ENCODE data around the gene NPL.
A peak's percentile ranks its signal among the peaks of the same experiment; 100 is the strongest.

Gene NPL

GRCh38 chr1:182789138-182790076 lies at the start of gene NPL:
NPL (plus strand) TSS chr1:182789773; CDS start chr1:182794372, 4,599 bp downstream.
- DNase-seq: peak; percentile 77

- DNase-seq: no peak
Measured at GRCh38 chr1:182740120-182740519, 49.5 kb upstream of the NPL start.

GRCh38 chr1:182742780-182743179 lies 46.8 kb upstream of the NPL start:
- DNase-seq: no peak

- no peak for DNase-seq
Measured at GRCh38 chr1:182752077-182752988, 37.2 kb upstream of the NPL start.

- DNase-seq: no peak
Measured at GRCh38 chr1:182754087-182754486, 35.5 kb upstream of the NPL start.

GRCh38 chr1:182754543-182755314 lies 34.8 kb upstream of the NPL start:
- DNase-seq: no peak

- no peak for DNase-seq
Measured at GRCh38 chr1:182755632-182756031, 33.9 kb upstream of the NPL start.

- no peak for DNase-seq
Measured at GRCh38 chr1:182756423-182756822, 33.1 kb upstream of the NPL start.

- DNase-seq: no peak
Measured at GRCh38 chr1:182761396-182762395, 27.9 kb upstream of the NPL start.

GRCh38 chr1:182762536-182762935 lies 27.0 kb upstream of the NPL start:
- DNase-seq: no peak

- DNase-seq: no peak
Measured at GRCh38 chr1:182764029-182764727, 25.4 kb upstream of the NPL start.

- DNase-seq: no peak
Measured at GRCh38 chr1:182765391-182765790, 24.2 kb upstream of the NPL start.

GRCh38 chr1:182766050-182766449 lies 23.5 kb upstream of the NPL start:
- DNase-seq: no peak

GRCh38 chr1:182766881-182767645 lies 22.5 kb upstream of the NPL start:
- no peak for DNase-seq

- DNase-seq: no peak
Measured at GRCh38 chr1:182768963-182769362, 20.6 kb upstream of the NPL start.

- no peak for DNase-seq
Measured at GRCh38 chr1:182770232-182770631, 19.3 kb upstream of the NPL start.

- no peak for DNase-seq
Measured at GRCh38 chr1:182771187-182771984, 18.2 kb upstream of the NPL start.

- DNase-seq: no peak
Measured at GRCh38 chr1:182777386-182777785, 12.2 kb upstream of the NPL start.

GRCh38 chr1:182778862-182779261 lies 10.7 kb upstream of the NPL start:
- no peak for DNase-seq
